ENCODE results near the gene DNHD1. TPM values are rescaled to one million over a fixed set of nuclear protein-coding genes. Genes with fewer than 3 reads are reported as not detected.

The DNHD1 gene
- total RNA-seq, 1 donor from 2014 or later: 17.2 TPM

- DNase-seq (ENCODE audit: extremely low spot score in 2 of 2): no peak
- intact Hi-C loops (cut with DNase I): no loop called here
- peaks cover 35% of the 10 kb centered on the region for H3K4me1 ChIP-seq
- no peak overlapping the region for H3K27ac ChIP-seq
- TF ChIP-seq POLR2A (IDR thresholded peaks at IDR 0.05): no peak
- TF ChIP-seq POLR2AphosphoS5 (IDR thresholded peaks at IDR 0.05; ENCODE audit: insufficient read depth in 1 of 2, low read depth in 1 of 2): no peak
- TF ChIP-seq CTCF (IDR thresholded peaks at IDR 0.05): no peak
- H3K9me3 ChIP-seq: no peaks in the 10 kb centered on the region
- no peaks in the 10 kb centered on the region for H3K27me3 ChIP-seq
- H3K36me3 ChIP-seq: peaks cover 0 to 19% of the 10 kb centered on the region in 2 donors
- no peak overlapping the region for H3K4me3 ChIP-seq
Measured at GRCh38 chr11:6614446-6614845, 117.4 kb downstream of the DNHD1 start.

- intact Hi-C loops (cut with DNase I): no loop called here
- Histone ChIP-seq H3K4me1 (peaks cover 40% of the 10 kb centered on the region), H3K27ac (no peak overlapping the region), H3K9me3 (no peaks in the 10 kb centered on the region), H3K36me3 (peaks cover 0 to 13% of the 10 kb centered on the region in 2 donors), H3K4me3 (no peak overlapping the region), H3K27me3 (no peaks in the 10 kb centered on the region)
- no peak for TF ChIP-seq POLR2A (IDR thresholded peaks at IDR 0.05)
- no peak for TF ChIP-seq POLR2AphosphoS5 (IDR thresholded peaks at IDR 0.05; ENCODE audit: insufficient read depth in 1 of 2, low read depth in 1 of 2)
- DNase-seq (ENCODE audit: extremely low spot score in 2 of 2): no peak
Measured at GRCh38 chr11:6615046-6615445, 118.0 kb downstream of the DNHD1 start.

- intact Hi-C loops (cut with DNase I): no loop called here
- H3K9me3 ChIP-seq: no peaks in the 10 kb centered on the region
- H3K4me3 ChIP-seq: no peak overlapping the region
- TF ChIP-seq POLR2A (IDR thresholded peaks at IDR 0.05) (no peak), POLR2AphosphoS5 (IDR thresholded peaks at IDR 0.05; ENCODE audit: insufficient read depth in 1 of 2, low read depth in 1 of 2) (no peak), CTCF (IDR thresholded peaks at IDR 0.05) (no peak)
- no peaks in the 10 kb centered on the region for H3K27me3 ChIP-seq
- no peak overlapping the region for H3K27ac ChIP-seq
- peaks cover 32% of the 10 kb centered on the region for H3K4me1 ChIP-seq
- no peak for DNase-seq (ENCODE audit: extremely low spot score in 2 of 2)
- H3K36me3 ChIP-seq: peaks cover 0 to 6% of the 10 kb centered on the region in 2 donors
Measured at GRCh38 chr11:6615882-6616585, 119.0 kb downstream of the DNHD1 start.

- Histone ChIP-seq H3K27ac (peak overlapping the region; percentile 99), H3K4me3 (no peak overlapping the region), H3K9me3 (no peaks in the 10 kb centered on the region), H3K36me3 (peaks cover 0 to 6% of the 10 kb centered on the region in 2 donors), H3K4me1 (peaks cover 26% of the 10 kb centered on the region), H3K27me3 (no peaks in the 10 kb centered on the region)
- no peak for TF ChIP-seq POLR2A (IDR thresholded peaks at IDR 0.05)
- no peak for TF ChIP-seq CTCF (IDR thresholded peaks at IDR 0.05)
- TF ChIP-seq POLR2AphosphoS5 (IDR thresholded peaks at IDR 0.05; ENCODE audit: insufficient read depth in 1 of 2, low read depth in 1 of 2): no peak
- no peak for DNase-seq (ENCODE audit: extremely low spot score in 2 of 2)
- intact Hi-C loops (cut with DNase I): no loop called here
Measured at GRCh38 chr11:6616596-6617250, 119.6 kb downstream of the DNHD1 start.

GRCh38 chr11:6617315-6617781, 120.3 kb downstream of the DNHD1 start:
- intact Hi-C loops (cut with DNase I): no loop called here
- no peak for DNase-seq (ENCODE audit: extremely low spot score in 2 of 2)

More at GRCh38 chr11:6617315-6617781, 120.3 kb downstream of the DNHD1 start:
- Histone ChIP-seq H3K9me3 (no peaks in the 10 kb centered on the region), H3K36me3 (peaks cover 0 to 6% of the 10 kb centered on the region in 2 donors), H3K27me3 (no peaks in the 10 kb centered on the region), H3K4me1 (peaks cover 26% of the 10 kb centered on the region), H3K4me3 (peak overlapping the region; percentile 74 to 90), H3K27ac (peak overlapping the region; percentile 99)
- no peak for TF ChIP-seq POLR2A (IDR thresholded peaks at IDR 0.05)
- TF ChIP-seq CTCF (IDR thresholded peaks at IDR 0.05): no peak
- TF ChIP-seq POLR2AphosphoS5 (IDR thresholded peaks at IDR 0.05; ENCODE audit: insufficient read depth in 1 of 2, low read depth in 1 of 2): no peak

Data from vagina (tissue), 2 donors.